ENCODE measurements around the gene A3GALT2.

The A3GALT2 gene

DNA sequence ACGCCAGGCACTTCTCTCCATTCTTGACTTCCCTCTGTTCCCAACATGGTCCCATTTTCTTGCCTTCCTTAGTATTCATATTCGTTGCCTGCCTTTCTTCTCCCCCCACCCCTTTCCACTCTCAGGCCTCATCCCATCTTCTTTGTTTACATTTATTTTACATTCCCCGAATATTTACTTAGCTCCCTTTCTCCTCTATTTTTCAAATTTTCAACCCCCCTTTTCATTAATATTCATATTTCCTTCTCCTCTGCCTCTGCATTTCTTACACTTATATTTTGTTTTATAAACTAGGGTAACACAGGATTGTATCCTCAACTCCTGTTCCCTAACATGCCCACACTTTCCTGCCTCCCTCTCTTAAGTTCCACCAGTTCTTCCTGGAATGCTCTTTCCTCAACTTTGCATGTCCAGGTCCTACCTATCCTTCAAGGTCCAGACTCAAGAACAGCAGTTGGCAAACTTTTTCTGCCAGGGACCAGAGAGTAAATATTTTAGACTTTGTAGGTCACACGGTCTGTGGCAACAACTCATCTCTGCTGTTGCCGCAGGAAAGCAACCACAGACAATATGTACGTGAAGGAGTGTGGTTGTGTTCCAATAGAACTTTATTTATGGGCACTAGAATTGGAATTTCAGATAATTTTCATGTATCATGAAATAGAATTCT lies 29.8 kb upstream of the A3GALT2 start:
- DNase-seq (ENCODE audit: low spot score): no peak
- FAIRE-seq: no peak

DNA sequence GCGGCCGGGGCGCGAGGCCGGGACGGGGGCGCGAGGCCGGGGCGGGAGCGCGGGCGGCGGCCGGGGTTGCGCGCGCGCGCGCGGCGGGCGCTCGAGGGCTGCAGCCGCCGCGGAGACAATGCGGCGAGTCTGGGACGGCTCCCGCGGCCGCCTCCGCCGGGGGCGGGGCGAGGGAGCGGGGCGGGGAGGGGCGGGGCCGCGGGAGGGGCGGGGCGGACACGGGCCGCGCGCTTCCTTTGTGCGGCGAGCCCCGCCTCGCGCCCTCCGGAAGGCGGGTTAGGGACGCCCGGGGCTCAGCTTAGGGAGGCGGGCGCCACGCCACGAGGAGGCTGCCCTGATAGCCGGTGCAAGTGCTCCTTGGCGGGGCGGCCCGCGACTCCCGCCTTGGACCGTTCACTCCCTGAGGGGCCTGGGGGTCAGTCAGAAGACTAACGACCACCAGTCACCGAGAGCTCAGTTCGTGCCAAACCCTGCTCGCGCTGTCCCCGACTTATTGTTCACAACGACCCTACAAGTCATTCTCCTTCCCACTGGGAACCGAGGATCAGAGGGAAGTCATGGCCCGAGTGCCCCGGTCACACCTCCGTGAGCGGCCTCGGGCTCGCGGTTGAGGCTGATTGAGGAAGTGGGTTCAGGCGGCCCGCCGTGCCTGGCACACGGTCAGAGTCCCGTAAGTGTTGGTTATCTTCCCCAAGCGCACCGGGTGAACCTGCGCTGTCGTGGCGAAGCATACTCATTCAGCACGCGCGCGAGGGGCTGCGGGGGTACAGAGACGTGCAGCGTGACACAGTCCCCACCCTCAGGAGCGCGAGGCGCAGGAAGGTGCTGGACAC lies 29.1 kb upstream of the A3GALT2 start:
- FAIRE-seq: no peak
- DNase-seq (ENCODE audit: low spot score): peak; percentile 69

DNA sequence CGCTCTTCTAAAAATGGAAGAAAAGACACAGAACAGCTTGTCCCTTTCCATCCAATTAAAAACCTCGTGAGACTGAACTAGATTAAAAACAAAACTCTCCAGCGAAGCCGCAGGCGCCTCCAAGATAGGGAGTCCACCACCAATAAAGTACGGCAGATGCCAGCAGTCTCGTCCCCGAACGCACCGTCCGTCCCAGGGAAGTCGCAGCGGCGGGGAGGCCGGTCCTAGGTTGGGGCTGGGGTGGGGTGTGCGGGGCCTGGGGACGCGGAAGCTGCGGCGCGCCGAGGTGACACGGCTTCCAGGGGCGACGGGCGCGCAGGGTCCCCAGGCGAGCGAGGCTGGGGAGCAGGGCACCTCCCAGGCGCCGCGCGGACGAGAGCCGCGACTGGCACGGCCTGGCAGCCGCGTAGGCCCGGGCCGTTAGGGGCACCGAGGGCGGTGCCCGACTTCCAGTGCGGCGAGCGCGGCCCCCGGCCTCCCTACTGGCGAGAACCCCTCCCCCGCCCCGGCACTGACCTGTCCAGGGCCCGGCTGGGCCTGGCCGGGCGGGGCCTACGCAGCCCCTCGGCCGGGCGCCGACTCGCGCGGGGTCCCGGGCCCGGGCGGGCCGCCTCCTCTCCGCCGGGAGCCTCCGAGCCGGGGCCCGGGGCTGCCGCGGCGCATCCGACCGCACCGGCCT lies 28.3 kb upstream of the A3GALT2 start:
- FAIRE-seq (no peak), DNase-seq (ENCODE audit: low spot score) (no peak)

DNA sequence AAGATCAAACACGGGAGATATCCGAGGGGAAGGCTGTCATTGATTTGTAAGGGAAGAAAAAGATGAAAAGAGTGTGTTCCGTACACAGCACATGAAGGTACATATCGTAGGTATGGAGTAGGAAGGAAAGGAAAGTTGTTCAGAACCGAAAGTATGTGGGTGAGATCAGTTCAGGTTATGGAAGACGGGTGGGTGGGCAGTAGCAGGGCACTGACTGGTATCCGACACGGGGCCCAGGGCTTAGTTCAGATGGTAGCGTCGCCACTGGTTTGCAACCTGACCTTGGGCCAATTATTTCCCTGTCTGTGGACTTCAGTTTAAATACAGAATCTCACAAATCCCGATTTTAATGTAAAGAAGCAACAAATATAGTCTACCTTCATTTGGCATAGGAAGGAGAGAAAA lies 27.8 kb upstream of the A3GALT2 start:
- DNase-seq (ENCODE audit: low spot score) (peak; percentile 25), FAIRE-seq (no peak)

DNA sequence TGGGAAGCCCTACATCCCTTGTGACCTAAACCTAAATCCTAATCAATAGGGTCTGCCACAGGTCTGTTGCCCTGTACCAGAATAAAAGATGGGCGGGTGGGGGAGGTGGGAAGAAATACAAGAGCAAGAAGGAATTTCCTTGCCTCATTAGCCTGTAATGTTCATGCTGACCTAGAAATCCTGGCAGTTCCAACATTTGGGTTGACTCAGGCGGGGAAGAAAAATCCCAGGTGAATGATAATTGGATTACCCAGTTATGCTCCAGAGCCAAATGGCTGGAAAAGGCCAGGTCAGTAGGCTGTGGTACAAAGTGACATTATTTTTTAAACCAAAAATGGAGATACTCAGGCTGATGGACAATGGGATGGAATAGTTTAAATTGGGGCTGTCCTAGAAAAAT lies 27.3 kb upstream of the A3GALT2 start:
- peak; percentile 44 for DNase-seq (ENCODE audit: low spot score)

DNA sequence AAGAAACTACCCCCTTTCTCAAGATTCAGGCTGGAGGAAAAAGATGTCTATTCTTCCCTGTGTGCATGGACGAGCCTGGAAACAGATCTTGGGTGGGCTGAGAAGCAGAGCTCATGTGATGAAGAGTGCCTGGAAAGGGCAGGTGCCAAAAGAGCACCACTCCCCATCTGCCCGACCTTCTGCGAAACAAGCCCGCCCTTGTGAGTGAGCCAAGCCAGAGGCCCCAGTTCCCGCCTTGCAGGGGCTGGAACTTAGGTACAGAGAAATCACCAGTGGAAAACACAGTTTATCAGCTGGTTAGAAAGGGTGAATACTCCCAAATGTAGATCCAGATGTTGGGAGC lies 26.7 kb upstream of the A3GALT2 start:
- FAIRE-seq (no peak), DNase-seq (ENCODE audit: low spot score) (no peak)

More for the DNA sequence above, 27.3 kb upstream of the A3GALT2 start:
- FAIRE-seq: peak; percentile 24

DNA sequence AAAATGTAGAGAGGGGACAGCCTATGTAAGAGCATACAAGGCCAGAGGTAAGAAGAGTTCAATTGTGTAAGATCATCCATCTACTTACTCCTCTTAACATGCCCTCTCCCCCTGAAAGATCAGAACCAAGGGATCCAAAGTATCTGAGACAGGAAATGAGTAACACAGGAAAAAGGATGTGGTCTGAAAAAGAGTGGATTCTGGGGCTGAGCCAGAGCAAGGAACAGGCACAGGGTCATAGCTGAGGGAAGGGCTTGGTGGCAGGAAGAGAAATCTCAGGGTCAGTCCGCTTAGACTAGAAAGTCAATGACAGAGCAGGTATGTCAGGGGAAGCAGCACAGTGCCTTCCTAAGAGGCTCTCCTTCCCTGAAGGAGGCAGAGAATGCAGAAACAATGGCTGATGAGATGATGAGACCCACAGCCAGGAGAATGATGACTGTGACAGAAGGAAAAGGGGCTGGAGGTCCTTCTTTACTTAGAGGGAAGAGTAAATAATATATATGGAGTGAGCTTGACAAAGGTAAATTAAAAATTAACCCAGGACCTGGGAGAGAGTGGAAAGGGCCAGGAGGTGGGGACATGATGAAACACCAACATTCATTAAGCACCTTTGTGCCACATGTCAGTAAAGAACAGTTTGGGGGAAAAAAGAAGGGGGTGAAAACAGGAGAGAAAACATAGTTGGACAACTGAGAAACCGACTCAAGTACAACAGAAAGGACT lies 26.2 kb upstream of the A3GALT2 start:
- DNase-seq (ENCODE audit: low spot score) (peak; percentile 97), FAIRE-seq (peak; percentile 95)

DNA sequence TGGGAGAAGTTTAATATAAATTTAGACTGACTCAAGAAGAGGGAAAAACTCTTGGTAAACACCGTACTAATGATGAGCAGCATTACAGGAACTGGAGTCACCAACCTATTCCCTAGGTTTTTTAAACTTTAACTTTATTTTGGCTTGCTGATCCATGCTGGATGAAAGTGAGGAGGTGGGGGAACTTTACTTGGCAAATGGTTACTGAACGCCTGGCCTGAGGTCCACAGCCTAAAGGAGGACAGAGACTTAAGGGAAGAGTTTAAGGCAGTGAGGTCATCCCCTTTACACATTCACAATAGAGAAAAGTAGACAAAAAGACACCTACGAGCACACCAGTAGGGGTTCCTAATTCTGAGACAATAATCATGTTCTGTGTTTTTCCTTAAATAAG lies 25.6 kb upstream of the A3GALT2 start:
- no peak for DNase-seq (ENCODE audit: low spot score)
- FAIRE-seq: no peak

DNA sequence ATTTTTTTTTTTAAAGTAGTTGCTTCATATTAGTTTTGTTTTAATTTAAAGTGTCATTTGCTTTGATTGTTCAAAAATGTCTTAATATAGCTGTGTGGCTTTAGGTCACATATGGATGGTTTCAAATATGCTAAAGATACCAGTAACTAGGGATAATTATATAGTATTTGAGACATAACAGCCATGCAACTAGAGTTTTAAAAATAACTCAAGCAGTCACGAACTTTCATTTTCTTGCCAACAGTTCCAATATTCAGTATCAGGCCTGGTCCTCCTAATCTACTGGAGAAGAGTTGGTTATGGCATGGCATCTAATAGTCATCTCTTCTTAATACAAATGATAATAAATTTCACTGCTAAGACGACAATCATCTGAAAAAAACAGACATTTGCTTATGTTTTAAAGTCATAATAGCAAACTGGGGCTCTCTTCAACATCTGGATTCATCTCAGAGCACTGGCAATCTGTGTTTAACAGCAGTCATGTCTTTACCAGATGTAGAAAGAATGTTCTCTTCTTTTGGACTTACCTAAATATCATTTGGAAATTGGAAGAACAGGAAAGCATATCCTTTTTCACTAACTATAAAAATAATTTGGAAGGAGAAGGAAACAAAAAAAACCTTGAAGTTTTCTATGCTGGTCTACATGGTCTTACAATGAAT lies 24.1 kb upstream of the A3GALT2 start:
- DNase-seq (ENCODE audit: low spot score): no peak
- no peak for FAIRE-seq

DNA sequence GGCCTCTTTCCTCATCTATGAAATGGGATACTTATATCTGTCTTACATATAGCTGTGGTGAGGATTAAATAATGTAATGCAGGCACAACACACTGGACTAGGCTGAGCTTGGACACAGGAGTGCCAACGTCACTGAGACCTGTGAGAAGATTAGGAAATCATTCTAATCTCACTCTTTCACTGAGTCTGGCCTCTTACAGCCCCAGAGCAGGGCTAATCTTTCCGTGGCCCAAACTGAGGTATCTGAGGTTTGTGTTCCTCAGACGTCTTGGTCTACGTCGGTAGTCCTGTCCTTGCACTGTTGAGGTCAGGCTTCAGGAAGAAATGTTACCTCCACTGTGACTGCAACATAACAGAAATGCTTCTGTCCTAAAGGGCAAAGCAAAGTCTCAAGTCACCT lies 22.6 kb upstream of the A3GALT2 start:
- FAIRE-seq (no peak), DNase-seq (ENCODE audit: low spot score) (no peak)

DNA sequence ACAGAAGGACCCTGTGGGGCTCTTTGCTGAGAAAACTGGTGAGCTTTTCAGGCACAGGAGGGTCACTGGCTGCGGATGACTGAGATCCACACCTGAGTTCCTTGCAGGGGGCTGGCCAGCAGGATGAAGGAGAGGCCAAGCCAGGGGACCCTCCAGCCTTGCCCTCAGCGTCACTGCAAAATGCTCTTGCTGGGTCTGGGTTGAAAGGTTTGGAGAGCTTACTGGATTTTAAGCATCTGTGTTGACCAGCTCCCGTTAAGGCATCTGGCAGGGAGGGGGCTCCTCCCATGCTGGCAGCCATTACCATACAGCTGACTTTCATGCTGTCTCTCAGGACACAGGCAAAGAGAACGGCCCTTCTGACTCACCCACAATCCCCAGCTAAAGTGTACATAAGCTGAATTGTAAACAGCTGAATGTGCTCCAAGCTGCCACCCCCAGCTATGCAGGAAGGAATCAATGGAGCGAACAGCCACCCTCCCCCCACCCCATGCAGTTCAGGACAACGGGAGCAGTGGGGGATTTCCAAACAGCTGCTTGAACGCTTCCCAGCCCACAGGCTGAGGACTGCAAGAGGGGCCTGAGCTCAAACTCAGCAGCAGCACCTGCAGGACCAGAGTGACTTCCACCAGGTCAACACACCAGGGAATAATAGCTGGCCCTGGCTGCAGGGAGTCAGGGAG lies 21.3 kb upstream of the A3GALT2 start:
- FAIRE-seq (peak; percentile 89), DNase-seq (ENCODE audit: low spot score) (peak; percentile 93)

DNA sequence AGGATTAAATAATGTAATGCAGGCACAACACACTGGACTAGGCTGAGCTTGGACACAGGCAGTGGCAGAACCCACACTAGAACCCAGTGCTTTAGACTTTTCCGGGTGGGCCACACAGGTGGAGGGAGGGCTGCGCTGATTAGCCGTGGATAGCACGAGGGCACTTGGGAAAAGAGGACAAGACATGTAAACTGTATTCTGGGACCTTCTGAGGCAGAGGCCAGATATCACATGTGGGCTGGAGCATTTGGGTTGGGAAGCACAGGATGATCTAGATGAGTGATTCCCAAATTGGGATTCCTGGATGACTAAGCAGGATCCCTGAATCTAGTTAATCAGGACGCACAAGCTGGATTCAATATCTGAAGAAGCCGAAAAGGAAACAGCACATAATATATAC lies 20.3 kb upstream of the A3GALT2 start:
- FAIRE-seq (no peak), DNase-seq (ENCODE audit: low spot score) (no peak)

DNA sequence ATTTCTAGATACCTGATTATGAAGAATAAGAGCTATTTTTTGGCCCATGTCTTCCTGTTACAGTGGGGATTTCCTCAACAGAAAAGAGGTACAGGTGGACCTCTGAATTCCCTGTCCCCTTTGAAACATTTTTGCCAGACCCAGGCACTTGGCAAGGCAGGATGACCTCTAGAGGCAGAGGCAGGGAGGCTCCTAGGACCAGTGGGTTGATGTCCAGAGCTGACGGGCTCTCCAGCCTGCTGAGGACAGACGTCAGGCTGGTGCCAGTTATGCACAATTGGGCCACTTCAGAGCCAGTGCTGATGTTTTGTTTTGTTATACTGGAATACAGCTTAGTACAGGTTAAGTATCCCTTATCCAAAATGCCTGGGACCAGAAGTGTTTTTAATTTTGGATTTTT lies 18.5 kb upstream of the A3GALT2 start:
- FAIRE-seq (no peak), DNase-seq (ENCODE audit: low spot score) (no peak)

DNA sequence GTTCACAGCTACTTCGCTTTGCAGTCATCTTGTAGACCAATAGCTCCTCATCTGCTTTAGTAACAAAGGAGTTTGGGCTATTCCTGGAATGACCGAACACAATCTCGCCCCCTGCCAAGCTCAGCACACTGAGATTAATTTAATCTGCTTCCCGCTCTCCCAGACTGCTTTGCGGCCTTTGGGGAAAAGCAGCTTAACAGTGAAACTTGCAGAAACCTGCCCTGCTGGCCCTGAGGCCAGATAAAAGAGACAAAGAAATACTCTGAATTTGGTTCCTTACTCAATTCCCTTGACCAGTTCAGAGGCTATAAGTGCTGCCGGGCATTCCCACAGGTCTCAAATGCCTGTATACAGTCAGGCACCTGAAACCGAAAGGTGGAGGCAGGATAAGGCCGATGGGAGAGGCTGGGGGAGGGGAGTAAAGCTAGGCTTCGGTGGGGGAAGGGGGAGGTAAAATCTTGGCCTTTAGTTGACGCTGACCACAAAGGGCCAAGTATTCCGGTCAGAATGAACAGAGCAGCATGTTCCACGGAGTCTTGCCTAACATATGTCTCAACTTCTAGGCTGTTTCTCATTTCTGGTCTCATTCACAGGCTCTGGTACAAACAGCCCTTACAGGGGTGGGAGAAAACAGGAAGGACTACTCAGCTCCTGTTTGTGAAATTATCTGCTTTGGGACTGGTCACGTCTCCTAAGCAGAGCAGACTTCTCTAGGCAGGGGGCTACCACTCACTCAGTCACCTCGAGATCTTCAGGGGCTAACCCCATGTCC lies 17.7 kb upstream of the A3GALT2 start:
- FAIRE-seq: no peak
- DNase-seq (ENCODE audit: low spot score): no peak

DNA sequence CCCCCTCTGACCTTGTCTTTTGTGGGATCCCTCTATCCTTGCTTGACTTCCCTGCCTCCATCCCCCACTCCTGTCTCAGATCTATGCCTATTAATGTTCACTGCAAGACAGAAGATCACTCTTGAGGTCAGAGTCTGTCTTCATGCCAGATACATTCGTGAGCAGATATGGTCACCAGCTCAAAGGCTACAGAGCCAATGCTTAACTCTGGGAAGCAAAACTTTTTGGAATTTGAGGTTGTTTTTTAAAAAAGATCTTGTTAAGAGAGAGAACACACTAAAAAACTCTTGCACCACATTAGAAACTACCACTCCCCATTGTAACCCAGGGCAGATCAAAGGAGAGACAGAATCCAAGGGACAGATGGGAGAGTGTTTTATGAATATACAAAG lies 17.1 kb upstream of the A3GALT2 start:
- DNase-seq (ENCODE audit: low spot score) (no peak), FAIRE-seq (no peak)

DNA sequence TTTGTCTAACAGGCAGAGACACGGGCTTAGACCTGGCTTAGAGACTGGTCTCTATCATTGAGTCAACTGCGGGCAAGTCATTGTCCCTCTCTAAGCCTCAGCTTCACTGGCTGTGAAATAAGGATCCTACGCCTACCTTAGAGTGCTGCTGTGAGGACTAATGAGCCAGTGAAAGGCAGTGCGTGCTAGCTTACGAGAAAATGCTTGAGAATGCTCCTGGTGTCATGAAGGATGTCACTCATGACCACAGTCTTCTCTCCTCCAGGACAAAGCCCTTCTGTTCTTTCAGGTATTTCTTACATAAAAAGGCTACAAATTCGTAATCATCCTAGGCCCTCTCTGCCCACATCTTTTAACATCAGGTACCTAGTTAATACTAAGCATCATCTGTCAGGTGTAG lies 16.5 kb upstream of the A3GALT2 start:
- no peak for DNase-seq (ENCODE audit: low spot score)
- no peak for FAIRE-seq

DNA sequence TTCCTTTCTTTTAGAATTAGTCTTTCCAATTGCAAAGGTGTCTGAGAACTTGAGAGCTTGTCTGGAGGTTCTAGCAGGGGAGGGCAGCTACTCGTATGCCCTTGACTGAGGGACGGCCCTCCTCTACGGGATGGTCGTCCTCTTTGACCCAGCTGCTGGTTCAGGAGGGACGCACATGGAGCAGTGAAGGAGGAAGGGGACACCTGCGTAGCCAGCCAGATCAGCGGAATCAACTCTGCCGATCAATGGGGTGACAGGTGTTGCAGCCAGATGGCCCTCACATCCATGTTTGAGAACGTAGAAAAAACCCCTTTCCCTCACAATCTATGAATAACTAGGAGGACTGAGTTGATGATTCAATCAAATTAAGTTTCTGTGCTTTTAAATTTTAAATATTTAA lies 15.7 kb upstream of the A3GALT2 start:
- FAIRE-seq: no peak
- DNase-seq (ENCODE audit: low spot score): no peak

DNA sequence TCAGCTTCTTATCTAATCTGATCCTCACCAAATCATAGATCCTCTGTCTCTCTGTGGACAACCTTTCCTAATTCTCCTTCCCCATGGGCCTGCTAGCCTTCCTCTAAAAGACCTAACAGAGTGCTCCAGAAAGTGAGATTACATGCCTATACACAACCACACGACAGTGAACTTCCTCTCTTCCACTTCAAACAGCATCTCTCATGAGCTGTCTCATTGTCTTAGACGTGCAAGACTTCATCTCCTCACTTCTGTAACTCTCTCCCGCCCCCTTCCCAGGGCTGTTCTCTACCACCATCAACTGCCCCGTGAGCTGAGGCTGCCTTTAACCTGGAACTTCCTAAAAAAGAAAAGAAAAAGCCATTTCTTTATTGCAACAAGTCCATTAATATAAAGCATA lies 14.1 kb upstream of the A3GALT2 start:
- DNase-seq (ENCODE audit: low spot score) (no peak), FAIRE-seq (no peak)

DNA sequence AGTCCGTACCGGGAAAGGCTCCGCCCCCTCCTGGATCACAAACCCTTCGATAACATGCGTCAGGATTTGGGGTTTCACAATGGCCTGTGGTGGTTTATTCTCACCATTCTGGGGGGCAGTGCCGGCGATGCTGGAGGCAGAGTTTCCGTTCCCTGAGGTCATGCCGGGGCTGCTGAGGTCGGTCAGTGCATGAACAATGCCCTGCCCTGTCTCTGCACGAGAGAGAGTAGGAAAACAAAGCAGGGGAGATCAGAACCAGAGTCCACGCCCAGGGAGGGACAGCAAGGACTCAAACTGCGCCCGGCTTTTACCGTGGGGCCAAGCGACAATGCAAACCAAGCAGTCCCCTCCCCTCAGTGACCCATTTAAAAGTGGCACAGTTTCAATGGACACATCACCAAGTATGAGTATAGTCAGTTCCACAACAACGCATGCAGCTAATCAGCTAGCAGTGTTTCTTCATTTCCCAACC lies 13.2 kb upstream of the A3GALT2 start:
- DNase-seq (ENCODE audit: low spot score) (no peak), FAIRE-seq (no peak)

DNA sequence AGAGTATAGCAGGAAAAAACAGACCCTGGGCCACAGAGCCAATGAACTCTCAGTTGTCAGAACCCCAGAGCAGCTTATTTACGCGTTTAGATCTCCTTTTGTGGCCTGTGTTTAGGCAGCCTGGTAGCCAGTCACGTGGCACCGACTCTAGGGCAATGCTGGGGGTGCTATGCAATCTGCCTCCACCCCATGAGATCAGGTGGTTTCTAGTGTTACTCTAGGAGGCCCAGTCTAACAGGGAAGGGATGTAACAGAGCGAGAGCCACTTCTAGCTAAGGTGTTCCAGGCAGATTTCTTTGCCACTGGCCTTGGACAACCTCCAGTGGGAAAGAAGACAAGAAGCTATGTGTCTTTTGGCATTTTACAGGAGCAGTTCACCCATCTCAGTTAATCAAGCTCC lies 12.0 kb upstream of the A3GALT2 start:
- DNase-seq (ENCODE audit: low spot score): no peak
- FAIRE-seq: no peak
